Measurements from ENCODE around the gene FKBP2. TPM values are rescaled to one million over a fixed set of nuclear protein-coding genes. Genes with fewer than 3 reads are reported as not detected.

FKBP2 gene
- total and polyA plus RNA-seq, 5 experiments from 2014 or later: 24.1 to 91.8 (median 84.9) TPM

DNA sequence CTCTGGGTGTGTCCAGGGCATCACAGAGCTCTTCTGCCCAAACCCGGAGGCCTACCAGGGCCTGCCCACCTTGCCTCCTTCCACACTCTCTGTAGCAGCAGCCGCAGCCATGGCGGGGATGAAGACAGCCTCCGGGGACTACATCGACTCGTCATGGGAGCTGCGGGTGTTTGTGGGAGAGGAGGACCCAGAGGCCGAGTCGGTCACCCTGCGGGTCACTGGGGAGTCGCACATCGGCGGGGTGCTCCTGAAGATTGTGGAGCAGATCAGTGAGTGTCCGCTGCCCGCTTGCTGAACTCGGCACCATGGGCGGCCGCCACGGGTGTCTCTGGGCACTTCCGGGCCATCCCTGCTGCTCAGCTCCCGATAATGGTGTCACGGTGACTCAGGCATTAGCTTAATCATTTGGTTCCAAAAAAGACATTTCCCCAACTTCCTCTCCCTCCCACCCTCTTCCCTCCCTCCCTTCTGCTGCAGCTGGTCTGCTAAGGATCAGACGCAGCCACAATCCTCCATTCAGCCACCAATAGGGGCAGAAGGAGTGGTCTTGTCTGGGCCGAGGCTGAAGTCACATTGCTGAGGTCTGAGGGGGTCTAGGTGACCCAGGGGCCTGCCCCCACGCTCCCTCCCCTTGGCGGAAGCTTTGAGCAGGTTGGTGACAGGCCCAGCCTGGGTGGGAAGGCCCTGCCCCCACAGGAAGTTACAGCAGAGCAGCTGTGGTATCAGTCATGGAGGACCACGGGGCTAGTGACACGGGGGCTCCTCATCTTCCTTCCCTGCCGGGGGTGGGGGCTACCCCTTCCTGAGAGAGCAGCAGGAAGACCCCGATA lies 33.4 kb upstream of the FKBP2 start:
- no peaks in the 10 kb centered on the region for H3K27me3 Mint-ChIP-seq
- peaks cover 2 to 57% (median 4%) of the 10 kb centered on the region in 3 donors for H3K36me3 Mint-ChIP-seq
- peaks cover 26 to 63% (median 54%) of the 10 kb centered on the region in 4 donors for H3K4me1 Mint-ChIP-seq
- peak; percentile 37 to 89 (median 70) for DNase-seq
- POLR2A ChIA-PET: interaction anchor here (0.5 to 10.7 kb wide), 18 partner anchors 10 to 1555 kb away, joined by 3 to 290 read pairs (median 9); partner anchors contain the start of genes BAD, CATSPERZ, DNAJC4 and ESRRA
- peak overlapping the region; percentile 88 to 96 (median 94) for H3K4me3 Mint-ChIP-seq
- no peaks in the 10 kb centered on the region for H3K9me3 Mint-ChIP-seq
- H3K27ac Mint-ChIP-seq: peak overlapping the region; percentile 89 to 97 (median 94)
- ATAC-seq: peak; percentile 58 to 75

DNA sequence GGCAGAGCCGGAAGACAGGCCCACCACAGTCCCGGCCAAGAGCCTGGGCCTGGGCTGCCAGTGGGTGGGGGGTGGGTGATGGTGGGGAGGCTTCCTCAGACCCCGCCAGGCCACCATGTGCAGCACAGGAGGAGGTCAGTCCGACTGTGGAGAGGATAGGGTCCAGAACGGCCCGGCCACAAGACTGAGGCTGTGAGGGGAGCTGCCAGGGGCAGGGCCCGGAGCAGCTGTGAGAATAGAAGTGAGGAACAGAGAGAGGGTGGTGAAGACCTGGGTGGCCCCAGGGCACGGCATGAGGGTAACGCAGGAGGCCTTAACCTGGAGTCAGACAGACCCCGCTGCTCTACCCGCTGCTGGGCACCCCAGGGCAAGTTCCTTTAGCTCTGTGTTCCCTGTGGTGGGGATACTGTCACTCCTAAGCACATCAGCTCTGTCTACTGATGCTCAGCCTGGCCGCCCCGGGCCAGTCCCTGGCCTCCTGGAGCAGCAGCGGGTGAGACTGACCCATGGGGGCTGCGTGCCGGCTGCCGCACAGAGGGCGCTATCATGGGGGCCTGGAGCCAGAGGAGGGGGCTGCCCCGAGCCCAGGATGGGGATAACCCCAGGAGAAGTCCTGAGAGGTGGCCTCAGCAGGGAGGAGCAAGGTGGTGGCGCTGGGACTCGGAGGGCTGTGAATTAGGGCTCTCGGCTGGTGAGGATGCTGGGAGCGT lies 32.7 kb upstream of the FKBP2 start:
- no peaks in the 10 kb centered on the region for H3K27me3 Mint-ChIP-seq

GRCh38 chr11:64208796-64209562 lies 31.9 kb upstream of the FKBP2 start:
- no peak for DNase-seq
- POLR2A ChIA-PET: interaction anchor here (0.8 to 10.7 kb wide), 10 partner anchors 9 to 95 kb away, joined by 3 to 290 read pairs (median 70); partner anchors contain the start of genes BAD, CATSPERZ, DNAJC4 and ESRRA
- no peaks in the 10 kb centered on the region for H3K9me3 Mint-ChIP-seq
- H3K4me1 Mint-ChIP-seq: peaks cover 22 to 60% (median 55%) of the 10 kb centered on the region in 4 donors
- H3K4me3 Mint-ChIP-seq: peak overlapping the region in 9 of 10 donors; percentile 36 to 96 (median 59)
- H3K27ac Mint-ChIP-seq: peak overlapping the region; percentile 82 to 97 (median 92)
- H3K36me3 Mint-ChIP-seq: peaks cover 2 to 53% (median 4%) of the 10 kb centered on the region in 3 donors
- no peak for ATAC-seq
- H3K27me3 Mint-ChIP-seq: no peaks in the 10 kb centered on the region

More for the DNA sequence above, 32.7 kb upstream of the FKBP2 start:
- H3K9me3 Mint-ChIP-seq: no peaks in the 10 kb centered on the region
- H3K27ac Mint-ChIP-seq: peak overlapping the region; percentile 89 to 97 (median 94)
- peak overlapping the region; percentile 88 to 96 (median 94) for H3K4me3 Mint-ChIP-seq
- peak in 1 of 2 donors; percentile 4 for ATAC-seq
- POLR2A ChIA-PET: interaction anchor here (0.5 to 10.7 kb wide), 14 partner anchors 10 to 1555 kb away, joined by 3 to 290 read pairs (median 28); partner anchors contain the start of genes BAD, CATSPERZ, DNAJC4 and ESRRA
- peaks cover 2 to 56% (median 4%) of the 10 kb centered on the region in 3 donors for H3K36me3 Mint-ChIP-seq
- DNase-seq: no peak
- peaks cover 24 to 67% (median 56%) of the 10 kb centered on the region in 4 donors for H3K4me1 Mint-ChIP-seq

DNA sequence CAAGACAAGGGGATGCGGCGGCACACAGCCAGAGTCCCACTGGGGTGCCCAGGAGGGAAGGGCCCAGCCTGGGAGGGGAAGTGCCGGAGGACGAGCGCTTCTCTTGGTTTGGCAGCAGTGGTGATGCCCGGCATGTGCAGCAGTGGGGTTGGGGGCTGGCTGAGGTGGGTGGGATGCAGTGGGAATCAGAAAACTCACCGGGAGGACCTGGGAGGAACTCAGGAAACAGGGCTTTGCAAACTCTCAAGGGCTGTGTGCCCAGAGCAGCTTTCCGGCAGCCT lies 31.4 kb upstream of the FKBP2 start:
- peaks cover 19 to 55% (median 50%) of the 10 kb centered on the region in 4 donors for H3K4me1 Mint-ChIP-seq
- H3K9me3 Mint-ChIP-seq: no peaks in the 10 kb centered on the region
- POLR2A ChIA-PET: interaction anchor here (0.8 to 10.7 kb wide), 4 partner anchors 20 to 36 kb away, joined by 3 to 290 read pairs (median 3); partner anchors contain the start of genes DNAJC4, NUDT22, TRPT1 and VEGFB
- peaks cover 0 to 53% (median under 1%) of the 10 kb centered on the region in 3 donors for H3K36me3 Mint-ChIP-seq
- no peaks in the 10 kb centered on the region for H3K27me3 Mint-ChIP-seq
- DNase-seq: no peak
- peak overlapping the region in 3 of 10 donors; percentile 18 to 54 (median 28) for H3K4me3 Mint-ChIP-seq
- ATAC-seq: no peak
- peak overlapping the region in 8 of 10 donors; percentile 15 to 94 (median 86) for H3K27ac Mint-ChIP-seq

DNA sequence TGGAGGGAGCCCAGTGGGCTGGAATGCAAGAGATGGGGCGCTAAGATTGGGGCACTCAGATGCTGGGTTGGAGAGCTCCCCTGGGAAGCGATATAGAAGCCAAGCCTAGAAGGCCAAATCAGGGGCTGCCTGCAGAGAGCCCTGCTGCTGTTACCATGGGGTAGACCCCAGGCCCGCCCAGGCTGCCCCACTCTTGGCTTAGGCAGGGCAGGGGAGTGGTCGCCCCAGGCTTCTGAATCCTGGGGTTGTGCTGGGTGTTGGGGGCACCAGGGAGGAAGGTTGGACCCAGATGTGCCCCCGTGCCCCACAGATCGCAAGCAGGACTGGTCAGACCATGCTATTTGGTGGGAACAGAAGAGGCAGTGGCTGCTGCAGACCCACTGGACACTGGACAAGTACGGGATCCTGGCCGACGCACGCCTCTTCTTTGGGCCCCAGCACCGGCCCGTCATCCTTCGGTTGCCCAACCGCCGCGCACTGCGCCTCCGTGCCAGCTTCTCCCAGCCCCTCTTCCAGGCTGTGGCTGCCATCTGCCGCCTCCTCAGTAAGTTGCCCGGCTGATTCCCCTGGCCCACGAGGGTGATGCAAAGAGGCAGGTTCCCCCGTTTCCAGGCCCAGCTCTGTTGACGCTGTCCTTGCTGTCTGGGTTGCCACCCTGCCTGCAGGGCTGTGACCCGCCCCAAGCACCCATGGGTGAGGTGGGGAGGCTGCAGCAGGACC lies 30.4 kb upstream of the FKBP2 start:
- Mint-ChIP-seq H3K4me1 (peaks cover 18 to 52% (median 46%) of the 10 kb centered on the region in 4 donors), H3K9me3 (no peaks in the 10 kb centered on the region), H3K36me3 (peaks cover 0 to 60% (median 0%) of the 10 kb centered on the region in 3 donors), H3K27ac (peak overlapping the region in 4 of 10 donors; percentile 11 to 52 (median 26)), H3K4me3 (no peak overlapping the region), H3K27me3 (no peaks in the 10 kb centered on the region)
- DNase-seq: no peak
- ATAC-seq: no peak
- POLR2A ChIA-PET: interaction anchor here (1.1 to 10.7 kb wide), 3 partner anchors 19 to 35 kb away, joined by 3 to 290 read pairs (median 3); partner anchors contain the start of genes DNAJC4, NUDT22, TRPT1 and VEGFB

DNA sequence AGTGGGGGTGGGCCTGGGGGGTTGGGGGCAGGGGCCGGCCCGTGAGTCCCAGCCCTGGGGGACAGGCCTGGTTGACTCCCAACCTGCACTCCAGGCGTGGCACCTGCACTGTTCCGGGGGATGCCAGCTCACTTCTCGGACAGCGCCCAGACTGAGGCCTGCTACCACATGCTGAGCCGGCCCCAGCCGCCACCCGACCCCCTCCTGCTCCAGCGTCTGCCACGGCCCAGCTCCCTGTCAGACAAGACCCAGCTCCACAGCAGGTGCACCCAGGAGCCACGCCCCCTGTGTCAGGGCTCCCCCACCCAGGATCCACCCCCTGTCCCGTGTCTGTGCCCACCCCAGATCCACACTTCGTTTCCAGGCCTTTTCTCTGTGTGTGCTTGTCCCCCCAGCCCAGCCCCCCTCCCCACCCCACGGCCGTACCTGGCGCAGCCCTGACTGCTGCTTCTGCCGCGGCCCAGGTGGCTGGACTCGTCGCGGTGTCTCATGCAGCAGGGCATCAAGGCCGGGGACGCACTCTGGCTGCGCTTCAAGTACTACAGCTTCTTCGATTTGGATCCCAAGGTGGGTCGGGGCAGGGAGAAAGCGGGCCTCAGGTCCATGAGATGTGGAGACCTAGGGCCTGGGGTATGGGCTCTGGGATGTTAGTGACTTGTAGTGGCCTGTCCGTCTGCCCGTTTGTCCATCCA lies 29.6 kb upstream of the FKBP2 start:
- ATAC-seq: no peak
- no peak for DNase-seq
- peak overlapping the region in 3 of 10 donors; percentile 19 to 83 (median 46) for H3K27ac Mint-ChIP-seq
- peaks cover 16 to 43% (median 39%) of the 10 kb centered on the region in 4 donors for H3K4me1 Mint-ChIP-seq
- POLR2A ChIA-PET: interaction anchor here (1.7 to 10.7 kb wide), 2 partner anchors 18 to 26 kb away, joined by 7 to 290 read pairs; partner anchors contain the start of genes DNAJC4, NUDT22, STIP1 and TRPT1
- H3K9me3 Mint-ChIP-seq: no peaks in the 10 kb centered on the region
- H3K27me3 Mint-ChIP-seq: no peaks in the 10 kb centered on the region
- no peak overlapping the region for H3K4me3 Mint-ChIP-seq
- peaks cover 0 to 68% (median 0%) of the 10 kb centered on the region in 3 donors for H3K36me3 Mint-ChIP-seq

DNA sequence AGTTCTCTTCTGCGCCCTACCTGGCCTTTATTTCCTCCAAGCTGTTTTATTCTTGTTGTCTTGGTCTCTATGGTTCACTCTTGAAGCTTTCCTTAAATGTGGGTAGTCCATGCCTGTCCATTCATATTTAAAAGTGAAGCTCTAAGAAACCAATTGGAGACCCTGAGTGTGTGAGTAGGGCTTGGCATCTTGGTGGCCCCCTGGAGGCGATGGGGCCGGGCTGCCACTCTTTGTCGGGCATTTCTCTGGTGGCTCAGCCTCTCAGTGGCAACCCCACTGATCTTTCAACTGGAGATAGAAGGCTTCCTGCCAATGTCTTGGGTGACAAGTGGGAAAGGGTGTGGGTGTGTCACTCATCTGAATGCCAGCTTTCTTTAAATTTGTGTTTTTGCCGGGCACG lies 24.0 kb upstream of the FKBP2 start:
- peaks cover 7 to 29% (median 25%) of the 10 kb centered on the region in 4 donors for H3K4me1 Mint-ChIP-seq
- ATAC-seq (peak; percentile 63 to 75), DNase-seq (peak in 1 of 10 donors; percentile 24)
- H3K9me3 Mint-ChIP-seq: no peaks in the 10 kb centered on the region
- H3K4me3 Mint-ChIP-seq: no peak overlapping the region
- H3K27me3 Mint-ChIP-seq: no peaks in the 10 kb centered on the region
- peaks cover 0 to 68% (median 0%) of the 10 kb centered on the region in 3 donors for H3K36me3 Mint-ChIP-seq
- POLR2A ChIA-PET: interaction anchor here (0.7 to 7.2 kb wide), 11 partner anchors 8 to 1363 kb away, joined by 3 to 83 read pairs (median 4); partner anchors contain the start of genes DNAJC4, FERMT3, NUDT22 and TRPT1
- H3K27ac Mint-ChIP-seq: peak overlapping the region in 5 of 10 donors; percentile 40 to 86 (median 71)

DNA sequence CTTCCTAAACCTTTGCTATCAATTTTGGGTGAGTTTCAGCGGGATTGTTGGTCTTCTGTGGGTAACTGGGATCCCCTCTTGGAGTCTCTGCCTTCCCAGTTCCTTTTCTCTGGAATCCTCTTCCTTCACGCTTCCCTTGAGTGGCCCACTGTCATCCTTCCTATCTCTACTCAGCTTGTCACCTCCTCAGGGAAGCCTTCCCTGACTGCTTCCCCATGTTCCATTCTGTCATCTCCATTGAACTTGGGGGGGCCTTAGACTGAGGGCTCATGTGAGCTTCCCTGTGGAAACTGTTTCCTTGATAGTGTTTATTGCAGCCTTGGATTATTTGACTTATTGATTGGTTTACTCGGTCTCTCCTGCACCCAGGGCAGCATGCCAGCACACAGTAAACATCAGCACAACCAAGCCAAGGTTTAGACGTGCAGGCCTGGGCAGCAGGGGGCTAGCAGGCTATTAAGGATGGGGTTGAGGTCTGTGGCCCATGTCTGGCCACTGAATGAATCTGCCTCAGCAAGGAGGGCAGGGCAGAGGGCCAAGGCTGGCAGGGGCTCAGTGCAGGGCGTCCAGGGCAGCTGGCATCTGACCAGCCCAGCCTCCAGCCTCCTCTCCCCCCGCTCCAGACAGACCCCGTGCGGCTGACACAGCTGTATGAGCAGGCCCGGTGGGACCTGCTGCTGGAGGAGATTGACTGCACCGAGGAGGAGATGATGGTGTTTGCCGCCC lies 22.1 kb upstream of the FKBP2 start:
- Mint-ChIP-seq H3K27ac (peak overlapping the region in 7 of 10 donors; percentile 19 to 76 (median 38)), H3K9me3 (no peaks in the 10 kb centered on the region), H3K4me1 (peaks cover 7 to 21% (median 14%) of the 10 kb centered on the region in 4 donors), H3K27me3 (no peaks in the 10 kb centered on the region), H3K36me3 (peaks cover 0 to 59% (median 0%) of the 10 kb centered on the region in 3 donors), H3K4me3 (no peak overlapping the region)
- ATAC-seq: no peak
- no peak for DNase-seq
- POLR2A ChIA-PET: interaction anchor here (0.8 to 7.2 kb wide), 2 partner anchors 13 to 33 kb away, joined by 3 to 83 read pairs; partner anchors contain the start of genes FERMT3 and STIP1

- DNase-seq (no peak), ATAC-seq (no peak)
- H3K36me3 Mint-ChIP-seq: peaks cover 0 to 54% (median 0%) of the 10 kb centered on the region in 3 donors
- no peaks in the 10 kb centered on the region for H3K27me3 Mint-ChIP-seq
- no peak overlapping the region for H3K4me3 Mint-ChIP-seq
- POLR2A ChIA-PET: interaction anchor here (0.6 to 7.2 kb wide), 2 partner anchors 13 to 30 kb away, joined by 3 to 83 read pairs; partner anchors contain the start of gene FERMT3
- H3K9me3 Mint-ChIP-seq: no peaks in the 10 kb centered on the region
- H3K4me1 Mint-ChIP-seq: peaks cover 7 to 18% (median 14%) of the 10 kb centered on the region in 4 donors
- H3K27ac Mint-ChIP-seq: no peak overlapping the region
Observed at GRCh38 chr11:64219354-64219684, 21.6 kb upstream of the FKBP2 start.

GRCh38 chr11:64219755-64220154 lies 21.1 kb upstream of the FKBP2 start:
- DNase-seq (no peak), ATAC-seq (no peak)
- Mint-ChIP-seq H3K27ac (peak overlapping the region in 1 of 10 donors; percentile 7), H3K4me1 (peaks cover 7 to 18% (median 15%) of the 10 kb centered on the region in 4 donors), H3K36me3 (peaks cover 0 to 50% (median 0%) of the 10 kb centered on the region in 3 donors), H3K27me3 (no peaks in the 10 kb centered on the region), H3K4me3 (no peak overlapping the region), H3K9me3 (no peaks in the 10 kb centered on the region)
- POLR2A ChIA-PET: interaction anchor here (0.6 to 7.2 kb wide), 3 partner anchors 8 to 31 kb away, joined by 3 to 83 read pairs (median 3); partner anchors contain the start of gene FERMT3
